ENCODE results near the gene CHKB.
"Not testable (repeated sequence)": the region's sequence is repeated elsewhere in the genome, so short reads cannot be mapped to it uniquely, and the experiment has no call there.

- TF ChIP-seq CTCF, POLR2A (IDR thresholded peaks at IDR 0.05): not testable (repeated sequence)
Measured at GRCh38 chr22:50614296-50614695, 31.6 kb upstream of the CHKB start.
